GM21723 (cell line): ENCODE measurements around the gene ELFN1.

Source experiments
- ATAC-seq: cut with Tn5 transposase; IDR thresholded peaks from one replicate; pipeline ENCODE4 v1.9.1; 2021; ENCODE audit warnings: mild to moderate bottlenecking, moderate library complexity; ENCODE audit not compliant: unreplicated experiment

The ELFN1 gene

DNA sequence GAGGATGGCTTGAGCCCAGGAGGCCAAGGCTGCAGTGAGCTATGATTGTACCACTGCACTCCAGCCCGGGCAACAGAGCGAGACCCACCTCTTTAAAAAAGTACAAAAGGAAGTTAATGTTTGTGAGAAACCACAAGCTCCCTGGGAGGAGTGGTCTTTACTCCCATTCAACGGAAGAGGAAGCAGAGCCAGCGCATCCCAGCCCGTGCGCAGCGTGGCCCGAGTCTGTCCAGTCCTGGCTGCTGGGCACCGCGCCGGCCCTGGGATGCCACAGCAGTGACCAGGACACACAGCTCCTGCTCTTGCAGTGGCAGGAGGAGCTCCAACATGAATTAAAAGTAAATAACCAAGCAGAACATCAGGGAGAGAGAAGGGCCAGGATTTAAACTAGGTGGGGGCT is 68.4 kb downstream of the ELFN1 start:
- ATAC-seq, result no peak

GRCh38 chr7:1738956-1739355 is 68.9 kb downstream of the ELFN1 start:
- ATAC-seq, result no peak

DNA sequence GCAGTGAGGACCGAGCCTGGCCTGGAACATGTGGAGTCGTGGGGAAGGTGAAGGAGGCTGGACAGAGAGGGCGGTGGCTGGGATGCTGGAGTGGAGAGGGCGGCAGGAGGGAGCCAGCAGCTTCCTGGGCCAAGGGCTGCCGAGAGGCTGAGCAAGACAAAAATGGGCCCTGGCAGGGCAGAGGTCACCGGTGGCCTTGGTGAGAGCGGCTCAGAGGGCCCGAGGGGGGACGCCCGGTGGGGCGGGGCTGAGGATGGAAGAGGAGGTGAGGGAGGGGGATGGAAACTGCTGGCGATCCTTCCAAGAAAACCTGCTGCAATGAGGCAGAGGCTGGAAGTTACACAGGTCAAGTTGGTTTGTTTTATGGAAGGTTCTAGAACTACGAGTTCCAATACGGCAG is 69.5 kb downstream of the ELFN1 start:
- no peak for ATAC-seq

DNA sequence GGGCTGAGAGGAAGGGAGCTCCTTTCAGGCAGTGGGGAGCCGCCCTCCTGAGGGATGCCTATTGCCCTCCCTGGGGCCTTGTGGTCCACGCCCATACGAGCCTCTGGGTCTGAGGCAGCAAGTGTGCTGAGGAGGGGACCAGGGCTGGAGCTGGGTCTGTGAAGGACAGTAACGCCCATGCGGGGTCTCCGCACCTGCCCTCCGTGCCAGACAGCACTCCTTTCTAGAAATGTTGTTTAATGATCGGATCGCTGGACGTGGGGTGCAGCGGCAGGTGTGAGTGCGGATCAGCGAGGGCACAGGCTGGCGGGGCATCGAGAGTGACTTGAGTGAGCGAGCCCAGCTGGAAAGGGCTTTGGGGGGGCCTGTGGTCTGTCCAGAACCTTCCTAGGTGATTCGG is 70.1 kb downstream of the ELFN1 start:
- no peak for ATAC-seq

GRCh38 chr7:1741246-1741645 is 71.2 kb downstream of the ELFN1 start:
- no peak for ATAC-seq

GRCh38 chr7:1741751-1742554 is 71.9 kb downstream of the ELFN1 start:
- no peak for ATAC-seq

- ATAC-seq, result no peak
Measured at GRCh38 chr7:1742555-1743303, 72.7 kb downstream of the ELFN1 start.

- no peak for ATAC-seq
Measured at GRCh38 chr7:1743481-1744230, 73.6 kb downstream of the ELFN1 start.

DNA sequence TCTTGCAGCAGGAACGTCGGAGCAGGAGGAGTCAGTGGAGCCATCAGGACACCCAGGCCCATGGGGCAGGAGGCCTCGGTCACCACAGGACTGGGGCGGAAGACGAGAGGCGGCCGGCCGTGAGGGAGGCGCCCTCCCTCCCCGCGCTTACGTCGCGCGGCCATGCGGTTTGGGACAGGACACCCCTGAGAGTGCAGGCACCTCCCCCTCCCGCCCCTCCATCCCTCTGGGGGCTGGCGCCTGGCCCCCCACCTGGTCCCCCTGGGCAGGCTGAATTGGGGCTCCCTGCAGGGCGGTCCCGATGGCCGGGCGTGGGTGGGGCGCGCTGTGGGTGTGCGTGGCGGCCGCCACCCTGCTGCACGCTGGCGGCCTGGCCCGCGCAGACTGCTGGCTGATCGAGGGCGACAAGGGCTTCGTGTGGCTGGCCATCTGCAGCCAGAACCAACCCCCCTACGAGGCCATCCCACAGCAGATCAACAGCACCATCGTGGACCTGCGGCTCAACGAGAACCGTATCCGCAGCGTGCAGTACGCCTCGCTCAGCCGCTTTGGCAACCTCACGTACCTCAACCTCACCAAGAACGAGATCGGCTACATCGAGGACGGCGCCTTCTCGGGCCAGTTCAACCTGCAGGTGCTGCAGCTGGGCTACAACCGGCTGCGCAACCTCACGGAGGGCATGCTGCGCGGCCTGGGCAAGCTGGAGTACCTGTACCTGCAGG is 74.4 kb downstream of the ELFN1 start:
- ATAC-seq, result no peak

GRCh38 chr7:1745018-1745532 is 75.0 kb downstream of the ELFN1 start:
- no peak for ATAC-seq

DNA sequence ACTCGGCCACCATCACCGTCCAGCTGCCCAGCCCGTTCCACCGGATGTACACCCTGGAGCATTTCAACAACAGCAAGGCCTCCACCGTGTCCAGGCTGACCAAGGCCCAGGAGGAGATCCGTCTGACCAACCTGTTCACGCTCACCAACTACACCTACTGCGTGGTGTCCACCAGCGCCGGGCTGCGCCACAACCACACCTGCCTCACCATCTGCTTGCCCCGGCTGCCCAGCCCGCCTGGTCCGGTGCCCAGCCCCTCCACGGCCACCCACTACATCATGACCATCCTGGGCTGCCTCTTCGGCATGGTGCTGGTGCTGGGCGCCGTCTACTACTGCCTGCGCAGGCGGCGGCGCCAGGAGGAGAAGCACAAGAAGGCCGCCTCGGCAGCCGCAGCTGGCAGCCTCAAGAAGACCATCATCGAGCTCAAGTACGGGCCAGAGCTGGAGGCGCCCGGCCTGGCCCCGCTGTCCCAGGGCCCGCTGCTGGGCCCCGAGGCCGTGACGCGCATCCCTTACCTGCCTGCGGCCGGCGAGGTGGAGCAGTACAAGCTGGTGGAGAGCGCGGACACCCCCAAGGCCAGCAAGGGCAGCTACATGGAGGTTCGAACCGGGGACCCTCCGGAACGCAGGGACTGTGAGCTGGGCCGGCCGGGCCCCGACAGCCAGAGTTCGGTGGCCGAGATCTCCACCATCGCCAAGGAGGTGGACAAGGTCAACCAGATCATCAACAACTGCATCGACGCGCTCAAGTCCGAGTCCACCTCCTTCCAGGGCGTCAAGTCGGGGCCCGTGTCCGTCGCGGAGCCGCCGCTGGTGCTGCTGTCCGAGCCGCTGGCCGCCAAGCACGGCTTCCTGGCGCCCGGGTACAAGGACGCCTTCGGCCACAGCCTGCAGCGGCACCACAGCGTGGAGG is 75.8 kb downstream of the ELFN1 start:
- no peak for ATAC-seq

DNA sequence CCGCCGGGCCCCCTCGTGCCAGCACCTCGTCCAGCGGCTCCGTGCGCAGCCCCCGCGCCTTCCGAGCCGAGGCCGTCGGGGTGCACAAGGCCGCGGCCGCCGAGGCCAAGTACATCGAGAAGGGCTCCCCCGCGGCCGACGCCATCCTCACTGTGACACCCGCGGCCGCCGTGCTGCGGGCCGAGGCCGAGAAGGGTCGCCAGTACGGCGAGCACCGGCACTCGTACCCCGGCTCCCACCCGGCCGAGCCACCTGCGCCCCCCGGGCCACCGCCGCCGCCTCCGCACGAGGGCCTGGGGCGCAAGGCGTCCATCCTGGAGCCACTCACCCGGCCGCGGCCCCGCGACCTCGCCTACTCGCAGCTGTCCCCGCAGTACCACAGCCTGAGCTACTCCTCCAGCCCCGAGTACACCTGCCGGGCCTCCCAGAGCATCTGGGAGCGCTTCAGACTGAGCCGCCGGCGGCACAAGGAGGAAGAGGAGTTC is 76.5 kb downstream of the ELFN1 start:
- no peak for ATAC-seq

DNA sequence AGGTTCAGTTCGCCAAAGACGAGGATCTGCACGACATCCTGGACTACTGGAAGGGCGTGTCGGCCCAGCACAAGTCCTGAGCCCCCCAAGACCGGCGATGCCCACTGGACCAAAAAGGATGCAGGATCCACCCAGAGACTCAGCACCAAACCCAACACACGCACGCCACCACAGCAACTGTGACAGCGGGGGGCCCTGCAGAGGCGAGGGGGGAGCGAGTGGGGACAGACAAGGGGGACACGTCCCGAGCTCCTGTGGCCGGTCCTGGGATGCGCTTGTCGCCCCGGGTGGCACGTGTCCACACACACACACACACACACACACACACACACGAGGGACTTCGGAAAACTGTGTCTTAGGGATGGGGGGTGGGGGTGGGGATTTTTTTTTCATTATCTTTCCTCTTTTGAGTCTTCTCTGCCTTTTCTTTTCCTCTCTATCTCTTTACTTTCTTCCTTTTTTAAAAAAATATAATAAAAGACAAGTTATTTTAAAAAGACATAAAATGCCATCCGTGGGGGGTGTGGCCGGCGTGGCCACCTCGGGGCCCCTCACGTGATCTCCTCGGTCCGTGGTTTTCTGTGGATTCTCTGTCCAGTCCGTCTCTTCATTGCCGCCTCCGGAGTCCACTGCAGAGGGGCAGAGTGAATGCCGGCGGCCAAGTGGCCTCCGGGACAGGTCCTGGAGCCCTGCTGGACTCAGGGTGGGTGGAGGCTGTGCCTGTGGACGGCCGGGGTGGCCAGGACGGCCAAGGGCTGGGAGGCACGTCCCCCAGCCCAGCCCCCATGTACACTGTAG is 77.1 kb downstream of the ELFN1 start:
- no peak for ATAC-seq

DNA sequence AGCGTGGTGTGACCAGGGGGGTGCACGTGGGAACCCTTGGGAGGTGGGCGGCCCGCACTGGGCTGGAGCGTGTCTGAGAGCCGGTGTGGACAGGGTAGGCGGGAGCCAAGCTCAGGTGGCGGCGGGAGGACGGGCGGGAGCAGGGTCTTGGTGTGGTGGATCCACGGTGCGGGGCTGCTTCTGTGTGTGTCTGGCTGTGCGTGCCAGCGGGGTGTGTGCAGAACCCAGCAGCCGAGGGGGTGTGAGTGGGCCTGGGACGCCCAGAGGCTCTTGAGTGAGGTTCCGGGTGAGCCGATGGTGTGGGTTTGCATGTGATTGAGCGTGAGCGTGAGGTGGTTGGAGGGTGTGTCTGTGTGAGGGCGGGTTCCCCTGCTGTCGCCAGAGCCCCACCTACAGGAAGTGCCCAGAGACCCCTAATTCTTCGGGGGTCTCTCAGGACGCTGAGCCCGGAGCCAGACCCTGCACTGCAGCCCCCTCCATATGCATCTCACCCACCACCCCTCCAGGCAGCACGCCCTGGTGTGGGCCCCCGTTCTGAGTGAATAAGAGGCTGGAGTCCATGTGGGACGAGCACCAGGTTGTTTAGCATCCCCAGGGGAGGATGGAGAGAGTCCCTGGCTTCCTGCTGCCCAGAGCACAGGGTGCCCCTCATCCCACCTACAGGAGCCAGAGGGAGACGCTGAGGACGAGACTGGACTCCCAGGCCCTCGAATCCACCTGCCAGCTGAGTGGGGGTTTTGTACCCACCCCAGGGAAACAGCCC is 78.2 kb downstream of the ELFN1 start:
- no peak for ATAC-seq

DNA sequence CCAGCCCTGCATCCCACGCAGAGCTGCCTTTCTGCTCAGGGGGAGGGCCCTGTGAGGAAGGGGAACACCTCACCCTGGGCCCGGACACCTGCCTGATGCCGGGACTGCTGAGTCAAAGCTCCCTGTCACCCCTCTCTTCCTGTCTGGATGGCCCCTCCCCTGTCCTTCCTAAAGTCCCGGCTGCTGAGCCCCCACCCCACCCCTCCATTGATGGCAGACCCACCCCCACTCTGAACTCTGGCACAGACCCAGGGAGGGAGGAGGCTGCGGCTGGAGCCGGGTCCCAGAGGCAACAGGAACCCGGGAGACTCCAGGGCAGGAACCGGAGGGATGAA is 78.7 kb downstream of the ELFN1 start:
- no peak for ATAC-seq

GRCh38 chr7:1749351-1749863 is 79.3 kb downstream of the ELFN1 start:
- no peak for ATAC-seq

DNA sequence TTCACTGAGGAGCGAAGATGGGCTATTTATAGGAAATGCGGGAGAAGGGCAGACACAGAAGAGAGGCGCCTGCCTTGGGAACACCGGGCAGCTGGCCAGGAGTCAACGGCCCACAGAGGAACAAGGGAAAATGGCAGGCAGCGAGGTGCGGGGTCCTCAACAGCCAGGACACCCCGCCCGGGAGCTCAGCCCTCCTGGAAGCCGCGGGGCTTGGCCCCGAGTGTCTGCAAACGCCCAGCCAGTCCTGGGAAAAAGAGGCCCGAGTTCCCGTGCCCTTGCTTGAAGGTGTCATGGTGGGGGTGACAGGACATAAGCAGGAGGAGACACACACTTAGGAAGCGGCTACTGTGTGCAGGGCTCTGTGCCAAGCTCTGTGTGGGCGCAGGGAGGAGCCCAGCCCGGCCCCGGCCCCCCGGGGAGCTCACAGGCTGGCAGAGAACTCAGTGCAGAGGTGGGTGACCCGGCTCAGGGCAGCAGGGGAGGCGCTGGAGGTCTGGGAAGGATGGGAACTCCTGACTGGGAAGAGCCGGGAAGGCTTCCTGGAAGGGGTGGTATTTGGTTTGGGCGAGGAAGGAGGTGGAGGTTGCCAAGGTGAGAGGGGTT is 79.9 kb downstream of the ELFN1 start:
- no peak for ATAC-seq
